ENCODE data around the gene ACD. TPM values are rescaled to one million over a fixed set of nuclear protein-coding genes. Genes with fewer than 3 reads are reported as not detected.
A peak's percentile ranks its signal among the peaks of the same experiment; 100 is the strongest.

Gene ACD
- total and polyA plus RNA-seq, 2 of the 8 experiments (the other 6 are each of a cell fraction or from before 2014, with no cell fraction given), result 34.8 to 58.0 TPM

GRCh38 chr16:67666559-67667452, 6.7 kb upstream of the ACD start, which contains the start of the genes C16orf86 and ENKD1 (continued):
- no peak for TF ChIP-seq NANOG (IDR thresholded peaks at IDR 0.05; ENCODE audit: insufficient read depth, low read depth, low read length, poor library complexity, severe bottlenecking)
- no peak for TF ChIP-seq CREB1 (IDR thresholded peaks at IDR 0.05)
- no peak for TF ChIP-seq SP1 (IDR thresholded peaks at IDR 0.05; ENCODE audit: low read depth, low read length)
- TF ChIP-seq CEBPB (IDR thresholded peaks at IDR 0.05; ENCODE audit: low read depth, low read length), result no peak
- TF ChIP-seq CHD2 (IDR thresholded peaks at IDR 0.05; ENCODE audit: low read length), result peak; percentile 75
- TF ChIP-seq KDM4A (IDR thresholded peaks at IDR 0.05; ENCODE audit: low read depth, low read length, severe bottlenecking), result peak; percentile 77
- TF ChIP-seq GTF2F1 (IDR thresholded peaks at IDR 0.05; ENCODE audit: borderline replicate concordance, low read depth, low read length), result no peak
- no peak for TF ChIP-seq CTBP2 (IDR thresholded peaks at IDR 0.05; ENCODE audit: borderline replicate concordance, insufficient read depth, insufficient read length, low read length)
- TF ChIP-seq ASH2L (IDR thresholded peaks at IDR 0.05; ENCODE audit: low read length), result peak; percentile 37
- no peak for TF ChIP-seq SIRT6 (IDR thresholded peaks at IDR 0.05; ENCODE audit: low read length)
- 0 out of 2 replicates have a peak, but pooled peaks have one; percentile 43 for TF ChIP-seq PHF8 (conservative IDR thresholded peaks at IDR 0.05; ENCODE audit: low read depth, low read length)
- no peak for TF ChIP-seq RFX5 (IDR thresholded peaks at IDR 0.05; ENCODE audit: borderline replicate concordance, low read depth, low read length)
- no peak for TF ChIP-seq RXRA (IDR thresholded peaks at IDR 0.05; ENCODE audit: insufficient read depth, low read depth, low read length)
- TF ChIP-seq CBX8 (IDR thresholded peaks at IDR 0.05; ENCODE audit: borderline replicate concordance, low read depth, low read length), result no peak
- TF ChIP-seq YY1 (IDR thresholded peaks at IDR 0.05; ENCODE audit: low read depth, low read length), result no peak
- TF ChIP-seq SRF (IDR thresholded peaks at IDR 0.05; ENCODE audit: low read depth, low read length), result no peak
